ENCODE data around the gene SIDT2.
"Not testable (repeated sequence)": the region's sequence is repeated elsewhere in the genome, so short reads cannot be mapped to it uniquely, and the experiment has no call there.

Gene SIDT2

GRCh38 chr11:117201658-117202305 is 23.2 kb downstream of the SIDT2 start:
- peak overlapping the region; percentile 4 for H3K4me3 ChIP-seq (ENCODE audit: low read depth, low read length)

GRCh38 chr11:117202386-117203068 is 24.0 kb downstream of the SIDT2 start:
- H3K4me3 ChIP-seq (ENCODE audit: low read depth, low read length) = no peak overlapping the region

GRCh38 chr11:117203069-117203407 is 24.5 kb downstream of the SIDT2 start:
- H3K4me3 ChIP-seq (ENCODE audit: low read depth, low read length) = no peak overlapping the region

- no peak overlapping the region for H3K4me3 ChIP-seq (ENCODE audit: low read depth, low read length)
These were observed 25.9 kb downstream of the SIDT2 start for GRCh38 chr11:117204283-117205080.

- no peak overlapping the region for H3K4me3 ChIP-seq (ENCODE audit: low read depth, low read length)
These were observed 26.8 kb downstream of the SIDT2 start for GRCh38 chr11:117205211-117205818.

GRCh38 chr11:117206111-117206510 is 27.6 kb downstream of the SIDT2 start:
- H3K4me3 ChIP-seq (ENCODE audit: low read depth, low read length) = not testable (repeated sequence)

- H3K4me3 ChIP-seq (ENCODE audit: low read depth, low read length) = not testable (repeated sequence)
These were observed 28.3 kb downstream of the SIDT2 start for GRCh38 chr11:117206859-117207258.

GRCh38 chr11:117207481-117207880 is 28.9 kb downstream of the SIDT2 start:
- H3K4me3 ChIP-seq (ENCODE audit: low read depth, low read length) = not testable (repeated sequence)

- H3K4me3 ChIP-seq (ENCODE audit: low read depth, low read length) = not testable (repeated sequence)
These were observed 30.2 kb downstream of the SIDT2 start for GRCh38 chr11:117208710-117209109.

GRCh38 chr11:117209351-117210125 is 31.0 kb downstream of the SIDT2 start:
- H3K4me3 ChIP-seq (ENCODE audit: low read depth, low read length) = not testable (repeated sequence)

- H3K4me3 ChIP-seq (ENCODE audit: low read depth, low read length) = no peak overlapping the region
These were observed 32.1 kb downstream of the SIDT2 start for GRCh38 chr11:117210620-117211019.

- H3K4me3 ChIP-seq (ENCODE audit: low read depth, low read length) = no peak overlapping the region
These were observed 34.3 kb downstream of the SIDT2 start for GRCh38 chr11:117212697-117213355.

GRCh38 chr11:117214404-117215110 is 36.0 kb downstream of the SIDT2 start:
- H3K4me3 ChIP-seq (ENCODE audit: low read depth, low read length) = no peak overlapping the region

- no peak overlapping the region for H3K4me3 ChIP-seq (ENCODE audit: low read depth, low read length)
These were observed 38.9 kb downstream of the SIDT2 start for GRCh38 chr11:117217141-117218084.

- no peak overlapping the region for H3K4me3 ChIP-seq (ENCODE audit: low read depth, low read length)
These were observed 39.8 kb downstream of the SIDT2 start for GRCh38 chr11:117218133-117218915.

- no peak overlapping the region for H3K4me3 ChIP-seq (ENCODE audit: low read depth, low read length)
These were observed 40.5 kb downstream of the SIDT2 start for GRCh38 chr11:117219001-117219400.

- no peak overlapping the region for H3K4me3 ChIP-seq (ENCODE audit: low read depth, low read length)
These were observed 40.9 kb downstream of the SIDT2 start for GRCh38 chr11:117219455-117219854.

GRCh38 chr11:117219995-117220394 is 41.5 kb downstream of the SIDT2 start:
- H3K4me3 ChIP-seq (ENCODE audit: low read depth, low read length) = no peak overlapping the region
